ENCODE measurements around the gene CARMIL1.
"Not testable (repeated sequence)": the region's sequence is repeated elsewhere in the genome, so short reads cannot be mapped to it uniquely, and the experiment has no call there.

CARMIL1 gene

GRCh38 chr6:25413207-25413905 lies 134.2 kb downstream of the CARMIL1 start:
- peak; percentile 63 for DNase-seq

GRCh38 chr6:25414168-25414567 lies 135.0 kb downstream of the CARMIL1 start:
- DNase-seq: no peak

- DNase-seq: no peak
Observed at GRCh38 chr6:25414755-25415154, 135.6 kb downstream of the CARMIL1 start.

- no peak for DNase-seq
Observed at GRCh38 chr6:25415274-25415673, 136.1 kb downstream of the CARMIL1 start.

- DNase-seq: no peak
Observed at GRCh38 chr6:25415701-25416100, 136.5 kb downstream of the CARMIL1 start.

- no peak for DNase-seq
Observed at GRCh38 chr6:25417046-25417605, 138.0 kb downstream of the CARMIL1 start.

GRCh38 chr6:25418454-25419052 lies 139.4 kb downstream of the CARMIL1 start:
- peak; percentile 17 for DNase-seq

GRCh38 chr6:25419879-25420278 lies 140.7 kb downstream of the CARMIL1 start:
- DNase-seq: no peak

GRCh38 chr6:25423358-25423757 lies 144.2 kb downstream of the CARMIL1 start:
- no peak for DNase-seq

- DNase-seq: no peak
Observed at GRCh38 chr6:25424303-25424702, 145.1 kb downstream of the CARMIL1 start.

GRCh38 chr6:25427549-25427948 lies 148.4 kb downstream of the CARMIL1 start:
- DNase-seq: no peak

GRCh38 chr6:25428758-25429317 lies 149.7 kb downstream of the CARMIL1 start:
- DNase-seq: no peak

- no peak for DNase-seq
Observed at GRCh38 chr6:25431306-25431974, 152.3 kb downstream of the CARMIL1 start.

- DNase-seq: no peak
Observed at GRCh38 chr6:25431975-25432307, 152.8 kb downstream of the CARMIL1 start.

- DNase-seq: no peak
Observed at GRCh38 chr6:25434921-25435320, 155.7 kb downstream of the CARMIL1 start.

- no peak for DNase-seq
Observed at GRCh38 chr6:25435416-25435985, 156.3 kb downstream of the CARMIL1 start.

GRCh38 chr6:25436760-25437159 lies 157.6 kb downstream of the CARMIL1 start:
- DNase-seq: no peak

- no peak for DNase-seq
Observed at GRCh38 chr6:25439368-25439767, 160.2 kb downstream of the CARMIL1 start.

GRCh38 chr6:25441663-25442270 lies 162.6 kb downstream of the CARMIL1 start:
- DNase-seq: no peak

- no peak for DNase-seq
Observed at GRCh38 chr6:25442898-25443297, 163.7 kb downstream of the CARMIL1 start.

GRCh38 chr6:25444521-25444920 lies 165.3 kb downstream of the CARMIL1 start:
- DNase-seq: not testable (repeated sequence)

- DNase-seq: no peak
Observed at GRCh38 chr6:25446830-25447569, 167.8 kb downstream of the CARMIL1 start.
